Skeletal muscle satellite cell (primary cell): Measurements from ENCODE around the gene MAP3K20.
"Not testable (repeated sequence)": the region's sequence is repeated elsewhere in the genome, so short reads cannot be mapped to it uniquely, and the experiment has no call there.

Source experiments
- H3K27me3 ChIP-seq: 2 replicates; pipeline ENCODE4 v1.7.0; 2013; ENCODE audit warnings: low read length; ENCODE audit not compliant: control insufficient read depth, insufficient read depth
- H3K36me3 ChIP-seq: 2 replicates; pipeline ENCODE4 v1.7.0; 2013; ENCODE audit warnings: mild to moderate bottlenecking, control low read depth, low read length; ENCODE audit not compliant: insufficient read depth
- H3K4me1 ChIP-seq: 2 replicates; pipeline ENCODE4 v1.7.0; 2013; ENCODE audit warnings: low read length; ENCODE audit not compliant: control insufficient read depth, insufficient read depth
- H3K4me2 ChIP-seq: 2 replicates; pipeline ENCODE4 v1.7.0; 2013; ENCODE audit warnings: mild to moderate bottlenecking, low read length
- H3K4me3 ChIP-seq: 2 replicates; pipeline ENCODE4 v1.7.0; 2013; ENCODE audit warnings: low read length
- H3K9ac ChIP-seq: 2 replicates; pipeline ENCODE4 v1.7.0; 2013; ENCODE audit warnings: mild to moderate bottlenecking, low read depth, low read length, moderate library complexity
- H3K9me3 ChIP-seq: replicated peaks from 2 replicates; pipeline ENCODE4 v1.7.0; 2013; ENCODE audit warnings: mild to moderate bottlenecking, control low read depth, low read length

MAP3K20 gene

GRCh38 chr2:173038257-173038656, 37.4 kb upstream of the MAP3K20 start:
- not testable (repeated sequence) for H3K4me3 ChIP-seq, H3K27me3 ChIP-seq, H3K36me3 ChIP-seq, H3K9ac ChIP-seq, H3K4me2 ChIP-seq, H3K4me1 ChIP-seq, H3K9me3 ChIP-seq

GRCh38 chr2:173040729-173041128, 34.9 kb upstream of the MAP3K20 start:
- Histone ChIP-seq H3K36me3 (no peaks in the 10 kb centered on the region), H3K4me2 (no peak overlapping the region), H3K9ac (no peak overlapping the region), H3K4me3 (no peak overlapping the region), H3K9me3 (no peaks in the 10 kb centered on the region), H3K27me3 (no peaks in the 10 kb centered on the region), H3K4me1 (no peaks in the 10 kb centered on the region)

GRCh38 chr2:173043476-173043875, 32.2 kb upstream of the MAP3K20 start:
- Histone ChIP-seq H3K9ac (no peak overlapping the region), H3K4me3 (no peak overlapping the region), H3K4me1 (peaks cover 7% of the 10 kb centered on the region), H3K9me3 (no peaks in the 10 kb centered on the region), H3K4me2 (no peak overlapping the region), H3K36me3 (no peaks in the 10 kb centered on the region), H3K27me3 (no peaks in the 10 kb centered on the region)

GRCh38 chr2:173043897-173044519, 31.6 kb upstream of the MAP3K20 start:
- Histone ChIP-seq H3K9me3 (no peaks in the 10 kb centered on the region), H3K36me3 (no peaks in the 10 kb centered on the region), H3K4me1 (peaks cover 9% of the 10 kb centered on the region), H3K4me3 (no peak overlapping the region), H3K4me2 (no peak overlapping the region), H3K9ac (no peak overlapping the region), H3K27me3 (no peaks in the 10 kb centered on the region)

GRCh38 chr2:173044686-173045085, 31.0 kb upstream of the MAP3K20 start:
- H3K4me3 ChIP-seq, result no peak overlapping the region
- H3K4me1 ChIP-seq, result peaks cover 12% of the 10 kb centered on the region
- H3K36me3 ChIP-seq, result no peaks in the 10 kb centered on the region
- H3K4me2 ChIP-seq, result no peak overlapping the region
- H3K9me3 ChIP-seq, result no peaks in the 10 kb centered on the region
- H3K27me3 ChIP-seq, result no peaks in the 10 kb centered on the region
- no peak overlapping the region for H3K9ac ChIP-seq

GRCh38 chr2:173045181-173045580, 30.5 kb upstream of the MAP3K20 start:
- Histone ChIP-seq H3K9ac (no peak overlapping the region), H3K4me3 (no peak overlapping the region), H3K4me1 (peaks cover 17% of the 10 kb centered on the region), H3K9me3 (no peaks in the 10 kb centered on the region), H3K27me3 (no peaks in the 10 kb centered on the region), H3K36me3 (no peaks in the 10 kb centered on the region), H3K4me2 (no peak overlapping the region)

GRCh38 chr2:173048522-173048896, 27.1 kb upstream of the MAP3K20 start:
- peak overlapping the region; percentile 19 for H3K9ac ChIP-seq
- H3K4me1 ChIP-seq, result peaks cover 31% of the 10 kb centered on the region
- no peaks in the 10 kb centered on the region for H3K9me3 ChIP-seq
- H3K36me3 ChIP-seq, result no peaks in the 10 kb centered on the region
- H3K4me3 ChIP-seq, result peak overlapping the region; percentile 5
- H3K27me3 ChIP-seq, result no peaks in the 10 kb centered on the region
- peak overlapping the region; percentile 69 for H3K4me2 ChIP-seq

- Histone ChIP-seq H3K4me2 (peak overlapping the region; percentile 69), H3K4me3 (no peak overlapping the region), H3K9ac (peak overlapping the region; percentile 45), H3K27me3 (no peaks in the 10 kb centered on the region), H3K36me3 (no peaks in the 10 kb centered on the region), H3K4me1 (peaks cover 33% of the 10 kb centered on the region), H3K9me3 (no peaks in the 10 kb centered on the region)
These were observed 26.6 kb upstream of the MAP3K20 start for GRCh38 chr2:173048897-173049661.

- Histone ChIP-seq H3K9me3 (no peaks in the 10 kb centered on the region), H3K36me3 (no peaks in the 10 kb centered on the region), H3K4me3 (no peak overlapping the region), H3K27me3 (no peaks in the 10 kb centered on the region), H3K4me1 (peaks cover 33% of the 10 kb centered on the region), H3K4me2 (peak overlapping the region; percentile 69), H3K9ac (peak overlapping the region; percentile 45)
These were observed 25.8 kb upstream of the MAP3K20 start for GRCh38 chr2:173049831-173050230.

- Histone ChIP-seq H3K4me3 (no peak overlapping the region), H3K36me3 (no peaks in the 10 kb centered on the region), H3K4me2 (no peak overlapping the region), H3K4me1 (peaks cover 33% of the 10 kb centered on the region), H3K27me3 (no peaks in the 10 kb centered on the region), H3K9ac (no peak overlapping the region), H3K9me3 (no peaks in the 10 kb centered on the region)
These were observed 25.0 kb upstream of the MAP3K20 start for GRCh38 chr2:173050684-173051083.

GRCh38 chr2:173051463-173052215, 24.0 kb upstream of the MAP3K20 start:
- Histone ChIP-seq H3K36me3 (no peaks in the 10 kb centered on the region), H3K9ac (no peak overlapping the region), H3K9me3 (no peaks in the 10 kb centered on the region), H3K27me3 (no peaks in the 10 kb centered on the region), H3K4me2 (no peak overlapping the region), H3K4me1 (peaks cover 33% of the 10 kb centered on the region), H3K4me3 (no peak overlapping the region)
